Measurements from ENCODE around the gene DNAI1.
A peak's percentile ranks its signal among the peaks of the same experiment; 100 is the strongest.

The DNAI1 gene

DNA sequence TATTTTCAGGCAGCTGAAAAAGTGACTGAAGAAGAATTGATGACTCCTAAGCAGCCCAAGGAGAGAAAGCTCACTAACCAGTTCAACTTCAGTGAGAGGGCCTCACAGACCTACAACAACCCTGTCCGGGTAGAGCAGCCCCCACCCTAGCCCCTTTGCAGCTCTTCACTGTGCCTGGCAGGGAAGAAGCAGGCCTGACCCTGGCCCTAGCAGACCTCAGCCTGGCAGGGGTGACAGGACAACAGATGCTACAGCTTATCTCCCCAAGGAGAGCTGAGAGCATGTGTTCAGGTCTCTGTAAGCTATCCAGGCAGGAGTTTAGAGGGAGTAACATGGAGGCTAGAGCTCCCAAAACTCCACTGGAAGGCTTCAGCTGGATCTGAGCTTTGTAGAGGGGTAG lies 31.8 kb downstream of the DNAI1 start:
- H3K4me3 ChIP-seq (ENCODE audit: low read length) = no peak overlapping the region
- TF ChIP-seq CTCF (conservative IDR thresholded peaks at IDR 0.05; ENCODE audit: low read length) = no peak
- DNase-seq (ENCODE audit: low read depth) = no peak

DNA sequence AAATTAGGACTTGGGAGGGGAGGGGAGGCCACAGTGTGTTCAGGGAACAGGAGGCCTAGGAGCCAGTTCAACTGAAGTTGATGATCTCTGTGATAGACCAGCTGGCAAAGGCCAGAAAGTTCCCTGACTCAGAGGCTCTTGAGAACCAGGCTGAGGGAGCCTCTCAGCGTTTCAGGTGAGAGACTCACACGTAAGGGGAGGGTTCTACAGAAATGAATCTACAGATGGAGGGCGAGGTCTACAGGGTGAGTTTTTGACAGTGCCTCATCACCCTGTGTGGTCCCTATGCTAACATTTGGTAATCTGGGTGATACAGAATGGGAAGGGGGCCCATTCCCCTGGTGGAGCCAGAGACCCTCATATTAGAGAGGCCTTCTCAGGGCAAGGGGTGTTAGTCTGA lies 32.2 kb downstream of the DNAI1 start:
- no peak for TF ChIP-seq CTCF (conservative IDR thresholded peaks at IDR 0.05; ENCODE audit: low read length)
- no peak overlapping the region for H3K4me3 ChIP-seq (ENCODE audit: low read length)
- no peak for DNase-seq (ENCODE audit: low read depth)

DNA sequence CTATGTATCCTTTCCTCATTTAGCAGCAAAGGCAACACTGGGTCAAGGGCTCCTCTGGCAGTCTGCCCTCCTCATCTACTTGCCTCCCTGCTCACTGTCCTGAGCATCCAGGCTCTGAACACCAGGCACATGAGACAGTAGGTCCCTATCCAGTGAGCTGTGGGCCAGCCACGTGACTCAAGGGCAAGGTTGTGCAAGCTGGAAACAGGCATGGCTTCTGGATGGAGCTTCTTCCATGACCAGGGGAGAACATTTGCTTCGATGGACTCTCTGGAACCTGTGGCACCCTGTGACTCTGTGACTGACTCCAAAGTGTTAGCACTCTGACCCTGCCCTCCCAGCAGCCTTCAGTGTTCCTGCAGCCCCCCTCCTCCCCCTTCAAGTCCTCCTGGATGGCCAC lies 33.0 kb downstream of the DNAI1 start:
- no peak overlapping the region for H3K4me3 ChIP-seq (ENCODE audit: low read length)
- TF ChIP-seq CTCF (conservative IDR thresholded peaks at IDR 0.05; ENCODE audit: low read length) = no peak
- DNase-seq (ENCODE audit: low read depth) = no peak

GRCh38 chr9:34492051-34492450 lies 33.4 kb downstream of the DNAI1 start:
- DNase-seq (ENCODE audit: low read depth) = no peak
- TF ChIP-seq CTCF (conservative IDR thresholded peaks at IDR 0.05; ENCODE audit: low read length) = no peak
- no peak overlapping the region for H3K4me3 ChIP-seq (ENCODE audit: low read length)

GRCh38 chr9:34493972-34494535 lies 35.4 kb downstream of the DNAI1 start:
- peak; percentile 32 for DNase-seq (ENCODE audit: low read depth)
- no peak for TF ChIP-seq CTCF (conservative IDR thresholded peaks at IDR 0.05; ENCODE audit: low read length)
- no peak overlapping the region for H3K4me3 ChIP-seq (ENCODE audit: low read length)

DNA sequence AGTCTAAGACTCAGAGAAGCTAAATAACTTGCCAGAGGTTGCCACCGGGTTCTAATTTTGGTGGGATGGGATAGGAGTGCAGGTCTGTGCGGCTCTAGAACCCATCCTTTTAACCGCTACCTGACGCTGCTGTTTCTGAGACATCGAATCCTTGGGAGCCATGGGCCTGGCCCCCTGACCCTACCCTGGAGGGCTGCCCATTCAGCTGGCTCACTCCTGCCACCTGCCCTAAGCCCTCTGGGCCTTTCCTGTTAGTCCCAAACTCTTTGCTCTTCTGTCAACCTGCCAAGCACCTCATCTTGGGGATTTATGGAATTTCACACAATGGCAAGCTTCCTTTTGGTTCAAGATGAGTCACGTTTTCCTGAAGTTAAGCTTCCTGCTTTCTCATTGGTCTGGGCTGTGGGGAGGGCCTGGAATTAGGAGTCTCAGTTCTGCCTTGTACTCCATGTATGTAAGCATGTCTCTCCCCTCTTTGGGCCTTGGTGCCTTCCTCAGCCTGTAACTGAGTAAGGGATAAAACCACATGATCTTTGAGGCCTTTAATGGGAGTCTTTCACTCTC lies 37.6 kb downstream of the DNAI1 start:
- no peak overlapping the region for H3K4me3 ChIP-seq (ENCODE audit: low read length)
- DNase-seq (ENCODE audit: low read depth) = no peak
- TF ChIP-seq CTCF (conservative IDR thresholded peaks at IDR 0.05; ENCODE audit: low read length) = no peak

GRCh38 chr9:34498553-34498952 lies 39.9 kb downstream of the DNAI1 start:
- no peak for DNase-seq (ENCODE audit: low read depth)
- no peak overlapping the region for H3K4me3 ChIP-seq (ENCODE audit: low read length)
- TF ChIP-seq CTCF (conservative IDR thresholded peaks at IDR 0.05; ENCODE audit: low read length) = no peak

Data from AG10803 (cell line).